ENCODE data around the gene AKR7A2.

- TF ChIP-seq, protein P1, sequence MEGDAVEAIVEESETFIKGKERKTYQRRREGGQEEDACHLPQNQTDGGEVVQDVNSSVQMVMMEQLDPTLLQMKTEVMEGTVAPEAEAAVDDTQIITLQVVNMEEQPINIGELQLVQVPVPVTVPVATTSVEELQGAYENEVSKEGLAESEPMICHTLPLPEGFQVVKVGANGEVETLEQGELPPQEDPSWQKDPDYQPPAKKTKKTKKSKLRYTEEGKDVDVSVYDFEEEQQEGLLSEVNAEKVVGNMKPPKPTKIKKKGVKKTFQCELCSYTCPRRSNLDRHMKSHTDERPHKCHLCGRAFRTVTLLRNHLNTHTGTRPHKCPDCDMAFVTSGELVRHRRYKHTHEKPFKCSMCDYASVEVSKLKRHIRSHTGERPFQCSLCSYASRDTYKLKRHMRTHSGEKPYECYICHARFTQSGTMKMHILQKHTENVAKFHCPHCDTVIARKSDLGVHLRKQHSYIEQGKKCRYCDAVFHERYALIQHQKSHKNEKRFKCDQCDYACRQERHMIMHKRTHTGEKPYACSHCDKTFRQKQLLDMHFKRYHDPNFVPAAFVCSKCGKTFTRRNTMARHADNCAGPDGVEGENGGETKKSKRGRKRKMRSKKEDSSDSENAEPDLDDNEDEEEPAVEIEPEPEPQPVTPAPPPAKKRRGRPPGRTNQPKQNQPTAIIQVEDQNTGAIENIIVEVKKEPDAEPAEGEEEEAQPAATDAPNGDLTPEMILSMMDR (IDR thresholded peaks at IDR 0.05; ENCODE audit: insufficient read depth, low read depth, low read length): no peak
- TF ChIP-seq EZH2 (IDR thresholded peaks at IDR 0.05; ENCODE audit: insufficient read depth, low read length): no peak
These were observed 12.2 kb upstream of the AKR7A2 start for GRCh38 chr1:19323987-19324664.
